Activated CD8-positive, alpha-beta memory T cell treated with anti-CD3 and anti-CD28 coated beads, Interleukin-2, amount 50 U/mL, for 1 hour (primary cell): Measurements from ENCODE around the gene UBASH3B.
A peak's percentile ranks its signal among the peaks of the same experiment; 100 is the strongest.
"Not testable (repeated sequence)": the region's sequence is repeated elsewhere in the genome, so short reads cannot be mapped to it uniquely, and the experiment has no call there.

Source experiments
- DNase-seq: peaks from one replicate; pipeline ENCODE4 v3.0.0-alpha.2; 2020; ENCODE audit errors: extremely low read depth

The UBASH3B gene

DNA sequence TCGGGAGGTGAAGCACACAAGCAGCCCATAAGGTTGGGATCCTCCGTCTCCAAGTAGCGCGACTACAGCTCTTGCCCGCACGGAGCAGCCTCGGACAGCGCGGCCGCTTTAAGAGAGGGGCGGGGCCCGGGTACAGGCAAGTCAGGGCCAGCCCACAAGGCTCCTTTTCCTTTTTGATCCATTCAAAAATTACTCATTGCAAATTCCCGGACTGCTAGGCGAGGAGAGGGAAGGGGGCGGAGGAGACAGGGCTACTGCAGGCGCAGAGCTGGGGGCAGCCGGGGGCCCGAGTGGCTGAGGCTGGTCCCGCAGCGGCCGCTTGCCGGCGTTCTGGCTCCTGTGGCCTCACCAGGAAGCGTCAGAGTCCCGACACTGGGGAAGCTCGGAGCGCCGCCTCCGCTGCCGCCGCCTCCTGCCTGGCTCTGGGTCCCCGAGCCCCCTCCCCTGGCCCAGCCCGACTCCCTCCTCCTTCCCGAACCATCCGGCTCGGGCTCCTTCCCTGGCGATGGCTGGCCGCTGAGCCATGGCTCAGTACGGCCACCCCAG lies at the start of gene UBASH3B:
Gene UBASH3B, plus strand, starts transcription at position 196 of the 546 bp plus-strand sequence. Its CDS starts 328 bp downstream, at position 524.
- no peak for DNase-seq

GRCh38 chr11:122607162-122607561 lies 48.4 kb upstream of the UBASH3B start:
- not testable (repeated sequence) for DNase-seq

GRCh38 chr11:122612123-122612824 lies 43.2 kb upstream of the UBASH3B start:
- no peak for DNase-seq

GRCh38 chr11:122616718-122617117 lies 38.8 kb upstream of the UBASH3B start:
- DNase-seq, result no peak

GRCh38 chr11:122617297-122617696 lies 38.2 kb upstream of the UBASH3B start:
- no peak for DNase-seq

GRCh38 chr11:122617926-122618325 lies 37.6 kb upstream of the UBASH3B start:
- no peak for DNase-seq

DNA sequence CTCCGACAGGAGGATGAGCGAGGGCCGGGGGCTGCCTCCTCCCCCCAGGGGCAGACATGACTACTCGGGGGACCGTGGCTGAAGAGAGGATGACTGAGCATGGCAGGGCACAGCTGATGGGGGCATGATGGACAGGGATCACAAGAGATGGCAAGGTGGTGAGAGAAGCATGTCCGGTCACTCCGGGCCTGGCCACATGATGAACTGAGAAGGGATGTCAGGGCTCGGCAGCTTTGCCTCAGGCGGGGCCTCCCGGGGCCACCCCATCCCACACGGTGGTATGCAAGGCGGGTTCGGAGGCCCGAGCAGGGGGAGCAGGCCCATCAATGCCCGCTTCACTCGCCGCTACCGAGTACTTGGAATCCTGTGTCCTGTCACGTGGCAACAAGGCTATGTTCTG lies 36.6 kb upstream of the UBASH3B start:
- no peak for DNase-seq

DNA sequence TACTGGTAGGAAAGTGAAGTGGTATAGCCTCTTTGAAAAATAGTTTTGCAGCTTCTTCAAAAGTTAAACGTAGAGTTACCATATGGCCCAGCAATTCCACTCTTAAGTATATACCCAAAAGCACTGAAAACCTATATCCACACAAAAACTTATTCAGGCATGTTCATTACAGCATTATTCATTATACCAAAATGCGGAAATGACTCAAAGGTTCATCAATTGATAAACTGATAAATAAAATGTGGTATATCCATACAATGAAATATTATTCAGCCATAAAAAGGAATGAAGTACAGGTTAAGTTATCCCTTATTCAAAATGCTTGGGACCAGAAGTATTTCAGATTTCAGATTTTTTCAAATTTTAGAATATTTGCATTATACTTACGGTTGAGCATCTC lies 35.8 kb upstream of the UBASH3B start:
- no peak for DNase-seq

GRCh38 chr11:122625501-122625900 lies 30.0 kb upstream of the UBASH3B start:
- not testable (repeated sequence) for DNase-seq

DNA sequence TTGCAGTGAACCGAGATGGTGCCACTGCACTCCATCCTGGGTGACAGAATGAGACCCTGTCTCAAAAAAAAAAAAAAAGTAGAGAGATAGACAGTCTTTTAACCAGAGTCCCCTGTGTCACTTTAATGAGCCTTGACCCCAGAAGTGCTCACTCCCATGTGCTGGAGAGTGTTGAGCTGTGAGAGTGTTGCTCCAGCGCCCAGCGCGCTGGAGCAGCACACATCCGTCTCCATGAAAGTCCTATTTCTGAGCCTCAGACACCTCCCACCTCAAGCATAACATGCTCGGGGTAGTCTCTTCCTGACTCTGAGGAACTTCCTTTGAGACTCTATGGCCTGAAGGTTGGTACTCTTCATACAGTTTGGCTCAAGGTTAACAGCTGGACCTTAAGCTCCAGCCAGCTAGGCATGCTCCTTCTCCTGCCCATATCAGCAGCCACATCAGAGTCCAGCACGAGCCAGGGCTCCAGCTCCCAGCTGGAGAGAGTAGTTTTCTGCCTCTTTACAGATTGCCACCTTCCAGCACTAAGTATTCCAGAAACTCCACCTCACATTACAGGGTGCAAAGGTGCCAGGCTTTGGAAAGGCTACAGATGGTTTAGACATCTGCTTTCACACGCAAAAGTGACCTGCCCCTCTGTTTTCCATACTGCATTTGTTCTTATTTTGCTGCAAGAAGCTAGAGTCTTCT lies 29.4 kb upstream of the UBASH3B start:
- DNase-seq, result no peak

DNA sequence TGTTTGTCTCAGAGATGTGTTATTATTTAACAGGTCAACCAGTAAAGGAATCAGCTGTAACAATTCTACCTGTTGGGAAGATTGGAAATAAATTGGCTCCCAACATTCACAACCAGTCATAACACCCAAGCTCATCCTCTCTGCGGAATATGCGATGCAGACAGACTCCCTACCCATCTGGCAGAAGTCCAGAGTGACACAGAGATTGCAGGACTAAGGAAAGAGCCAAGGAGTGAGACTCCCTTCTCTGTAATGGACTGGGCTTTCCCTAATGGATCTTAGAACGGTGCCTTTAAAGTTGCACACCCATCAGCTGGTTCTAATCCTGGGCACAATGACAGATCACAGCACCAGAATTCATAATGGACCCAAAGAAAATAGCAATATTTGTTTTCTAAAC lies 27.8 kb upstream of the UBASH3B start:
- DNase-seq, result no peak

- DNase-seq, result peak; percentile 35
Measured at GRCh38 chr11:122628810-122629555, 26.5 kb upstream of the UBASH3B start.

DNA sequence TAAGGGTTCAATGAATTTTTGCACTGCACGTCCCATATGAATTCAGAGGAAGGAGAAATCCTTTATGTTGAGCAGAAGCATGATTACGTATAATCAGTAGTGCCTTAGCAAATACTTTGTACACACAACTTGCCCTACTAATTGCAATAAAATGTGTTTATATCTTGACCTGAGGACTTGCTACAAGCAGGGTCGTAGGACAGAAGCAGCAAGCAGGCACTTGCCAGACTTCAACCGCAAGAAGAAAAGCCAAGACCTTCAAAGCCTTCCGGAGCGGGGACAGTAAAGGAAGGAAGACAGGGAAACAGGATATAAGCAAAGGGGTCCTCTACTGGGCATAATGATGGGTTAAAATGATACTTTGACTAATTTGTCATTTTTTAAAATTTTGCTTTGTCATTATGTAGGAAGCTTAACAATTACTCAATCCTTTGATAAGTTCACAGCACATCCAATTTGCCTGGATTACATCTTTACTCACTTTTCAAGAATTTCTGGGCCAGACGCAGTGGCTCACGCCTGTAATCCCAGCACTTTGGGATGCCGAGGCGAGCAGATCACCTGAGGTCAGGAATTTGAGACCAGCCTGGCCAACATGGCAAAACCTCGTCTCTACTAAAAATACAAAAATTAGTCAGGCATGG lies 23.2 kb upstream of the UBASH3B start:
- no peak for DNase-seq

DNA sequence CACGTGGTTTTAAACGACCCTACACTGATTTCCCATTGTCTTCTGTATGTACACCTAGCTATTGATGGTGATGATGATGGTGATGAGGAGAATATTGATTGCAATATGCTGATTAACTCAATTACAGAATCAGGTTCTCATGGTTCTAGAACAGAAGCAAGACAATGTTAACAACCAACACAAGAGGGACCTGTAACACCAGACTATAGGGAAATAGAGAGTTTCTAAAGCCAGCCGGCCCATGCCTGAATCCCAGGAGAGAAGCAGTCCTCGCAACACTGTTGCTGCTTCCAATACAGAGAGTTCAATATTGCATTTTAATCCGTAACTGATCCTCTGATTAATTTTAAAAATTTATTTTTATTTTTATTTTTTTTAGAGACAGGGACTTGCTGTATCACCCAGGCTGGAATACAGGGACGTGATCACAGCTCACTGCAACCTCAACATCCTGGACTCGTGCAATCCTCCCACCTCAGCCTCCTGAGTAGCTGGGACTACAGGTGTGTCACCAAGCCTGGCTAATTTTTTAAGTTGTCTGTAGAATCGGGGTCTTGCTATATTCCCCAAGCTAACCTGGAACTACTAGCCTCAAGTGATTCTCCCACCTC lies 22.2 kb upstream of the UBASH3B start:
- no peak for DNase-seq

DNA sequence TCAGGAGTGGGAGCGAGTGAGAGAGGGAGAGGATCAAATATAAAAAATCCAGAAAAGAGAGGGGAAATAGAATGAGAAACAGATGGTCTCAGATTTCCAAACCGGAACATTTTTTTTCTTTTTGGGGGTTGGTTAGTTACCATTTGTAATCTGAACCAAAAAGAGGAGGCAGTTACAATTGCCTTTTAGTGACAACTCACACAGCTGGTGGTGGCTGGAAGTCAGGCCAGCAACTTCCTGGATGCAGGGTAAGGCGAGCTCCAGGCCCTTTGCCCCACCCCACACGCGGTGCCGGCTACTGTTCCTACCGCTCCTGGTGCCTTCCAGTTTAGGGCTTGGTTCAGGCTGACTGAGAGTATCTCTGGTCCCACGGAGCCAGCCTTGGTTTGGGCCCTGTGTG lies 21.0 kb upstream of the UBASH3B start:
- no peak for DNase-seq

DNA sequence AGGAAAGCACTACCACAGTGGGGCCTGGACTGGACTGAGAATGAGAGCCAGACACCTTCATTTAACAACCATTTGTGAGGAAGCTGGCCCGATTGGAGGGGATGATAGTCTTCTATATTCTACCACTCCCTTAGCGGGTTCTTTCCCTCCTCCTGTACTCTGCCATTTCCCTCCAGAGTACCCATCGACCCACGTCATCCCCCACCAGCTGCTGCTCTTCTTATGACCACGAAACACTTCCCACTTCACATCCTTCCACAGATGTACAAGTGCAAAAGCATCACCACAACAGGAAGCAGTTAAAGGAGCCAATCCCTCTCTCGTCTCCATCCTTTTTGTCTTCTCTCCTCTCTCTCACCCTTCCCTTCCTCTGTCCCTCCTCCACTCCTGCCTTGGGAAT lies 18.0 kb upstream of the UBASH3B start:
- no peak for DNase-seq

DNA sequence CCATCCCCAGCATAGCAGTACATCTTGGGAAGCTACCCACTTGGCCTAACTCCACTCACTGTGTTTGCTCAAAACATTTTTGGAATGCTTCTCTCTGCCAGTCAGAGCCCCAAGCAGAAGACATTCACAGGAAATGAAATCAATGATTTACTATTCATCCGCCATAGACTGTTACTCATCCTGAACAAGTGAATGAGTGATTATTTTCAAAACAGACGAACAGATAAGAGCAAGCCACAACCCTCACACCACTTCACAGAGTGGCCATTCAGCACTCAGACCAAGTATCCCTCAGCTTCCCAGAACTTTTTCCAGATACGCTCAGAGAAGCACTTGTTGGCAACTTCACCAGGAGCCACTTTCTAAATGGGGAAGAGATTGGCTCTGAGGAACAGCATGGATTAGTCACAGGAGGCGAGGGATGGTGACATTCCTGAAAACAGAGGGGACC lies 13.0 kb upstream of the UBASH3B start:
- DNase-seq, result no peak

GRCh38 chr11:122642971-122643370 lies 12.6 kb upstream of the UBASH3B start:
- no peak for DNase-seq

DNA sequence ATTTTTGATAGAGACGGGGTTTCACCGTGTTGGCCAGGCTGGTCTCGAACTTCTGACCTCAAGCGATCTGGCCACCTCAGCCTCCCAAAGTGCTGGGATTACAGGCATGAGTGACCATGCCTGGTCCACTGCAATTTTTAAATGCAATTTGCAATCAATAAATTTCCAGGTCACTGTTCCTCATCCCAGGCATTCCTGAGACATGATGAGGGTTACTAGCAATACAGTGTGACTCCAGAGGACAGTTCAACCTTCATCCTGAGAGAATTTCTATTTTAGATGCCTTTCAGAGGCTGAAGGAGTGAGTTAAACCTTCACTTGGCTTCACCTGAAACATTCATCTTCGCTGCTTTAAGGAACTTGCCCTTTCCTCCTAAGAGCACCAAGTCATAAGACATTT lies 9.7 kb upstream of the UBASH3B start:
- no peak for DNase-seq

GRCh38 chr11:122646549-122647340 lies 8.8 kb upstream of the UBASH3B start:
- DNase-seq, result no peak
